ENCODE data around the gene CFAP58.

The CFAP58 gene

GRCh38 chr10:104353325-104354048 is at the start of gene CFAP58:
CFAP58 (plus strand) TSS chr10:104353833; CDS start chr10:104353898, 65 bp downstream.
- peak; percentile 91 for DNase-seq

GRCh38 chr10:104304356-104304745 is 49.3 kb upstream of the CFAP58 start:
- DNase-seq, result no peak

GRCh38 chr10:104304927-104305326 is 48.7 kb upstream of the CFAP58 start:
- DNase-seq, result no peak

DNA sequence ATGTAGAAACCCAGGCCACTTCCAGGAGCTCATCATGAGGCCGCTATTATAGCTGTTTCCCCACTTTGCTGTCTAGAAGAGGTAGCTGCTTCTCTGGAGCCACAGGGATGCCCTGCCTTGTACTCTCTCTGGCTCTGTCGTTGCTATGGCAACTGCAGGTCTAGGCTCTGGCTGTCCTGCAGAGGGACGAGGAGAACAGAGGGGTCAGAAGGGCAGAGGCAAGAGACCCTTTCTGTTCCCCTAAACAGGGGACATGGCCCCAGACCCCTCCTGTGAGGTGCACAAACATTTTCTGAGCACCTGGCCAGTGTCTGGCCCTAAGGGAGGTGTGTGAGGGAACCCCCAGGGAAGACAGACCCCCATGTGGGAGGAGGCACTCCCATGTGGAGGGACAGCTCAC is 46.7 kb upstream of the CFAP58 start:
- DNase-seq, result no peak

DNA sequence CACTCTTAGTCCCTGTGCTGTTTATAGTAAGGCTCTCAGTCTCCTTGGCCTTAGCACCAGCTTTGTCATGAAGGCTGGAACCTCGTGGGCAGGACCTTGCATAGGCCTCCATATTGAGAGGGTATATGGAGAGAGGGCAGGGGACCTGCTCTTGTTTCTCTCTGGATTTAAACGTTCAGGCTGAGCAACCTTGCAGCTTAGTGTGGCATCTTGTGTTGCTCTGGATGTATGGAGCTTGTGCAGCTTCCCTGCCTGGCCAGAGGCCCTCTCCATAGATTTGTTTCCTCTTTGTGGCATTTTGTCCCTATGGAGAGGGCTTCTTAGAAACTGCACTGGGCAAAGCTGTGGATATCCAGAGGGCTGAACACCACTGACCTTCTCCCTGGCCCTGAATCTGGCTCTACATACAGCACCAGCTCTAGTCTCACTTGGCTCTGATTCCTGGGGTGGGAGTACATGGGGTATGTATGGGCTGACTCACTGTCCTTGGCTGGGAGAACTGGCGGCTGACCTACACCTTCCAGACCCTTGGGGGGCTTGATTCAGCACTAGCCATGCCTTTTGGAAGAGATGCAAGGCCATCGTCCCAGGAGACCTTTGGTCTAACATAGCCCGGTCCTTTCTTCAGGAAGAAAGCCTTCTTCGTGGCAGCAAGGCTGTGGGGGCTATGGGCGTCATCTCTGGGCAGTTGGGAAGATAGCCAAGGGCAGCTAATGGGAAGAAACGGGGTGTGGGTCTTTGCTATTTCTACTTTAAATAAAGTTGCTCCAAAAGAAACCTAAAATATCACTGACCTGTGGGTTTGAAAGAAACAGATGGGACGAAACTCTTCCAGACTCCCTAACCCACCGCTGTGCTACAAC is 45.8 kb upstream of the CFAP58 start:
- DNase-seq, result no peak

GRCh38 chr10:104308439-104308903 is 45.2 kb upstream of the CFAP58 start:
- no peak for DNase-seq

GRCh38 chr10:104309980-104310978 is 43.4 kb upstream of the CFAP58 start:
- DNase-seq, result no peak

- no peak for DNase-seq
Measured at GRCh38 chr10:104311184-104311720, 42.4 kb upstream of the CFAP58 start.

GRCh38 chr10:104314591-104315485 is 38.8 kb upstream of the CFAP58 start:
- DNase-seq, result no peak

GRCh38 chr10:104315486-104315921 is 38.1 kb upstream of the CFAP58 start:
- no peak for DNase-seq

DNA sequence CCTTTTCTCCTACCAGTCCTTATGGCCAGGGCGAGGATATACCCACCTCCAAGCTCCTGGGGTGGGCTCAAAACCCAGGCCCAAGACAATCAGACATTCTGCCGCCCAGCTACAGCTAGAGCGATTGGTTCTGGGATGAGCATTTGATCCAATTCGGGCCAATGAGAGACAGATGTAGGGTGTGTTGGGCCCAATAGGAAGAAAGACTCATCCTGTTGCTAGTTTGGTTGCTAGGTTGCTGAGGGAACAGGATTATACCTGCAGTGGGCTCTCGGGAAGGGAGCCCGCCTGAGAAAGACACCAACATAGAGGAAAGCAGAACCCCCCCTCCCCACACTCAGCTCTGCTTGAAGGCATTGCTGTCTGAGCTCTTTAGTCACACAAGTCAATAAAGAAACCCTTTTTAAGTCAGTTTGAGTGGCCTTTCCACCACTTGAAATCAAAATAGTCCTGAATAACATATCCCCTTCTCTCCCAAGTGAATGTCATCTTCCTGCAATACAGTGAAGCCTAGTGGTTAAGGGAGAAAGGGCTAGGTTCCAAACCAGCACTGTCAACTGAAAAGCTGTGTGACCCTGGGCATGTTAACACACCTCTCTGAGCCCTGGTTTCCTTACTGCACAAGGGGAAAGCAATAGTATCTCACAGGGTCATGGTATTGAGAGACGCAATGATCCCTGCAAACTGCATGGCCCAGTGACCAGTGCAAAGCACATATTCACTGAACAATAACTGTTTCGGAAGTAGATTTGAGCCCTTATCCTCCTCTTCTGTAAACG is 37.1 kb upstream of the CFAP58 start:
- no peak for DNase-seq

GRCh38 chr10:104317269-104317710 is 36.3 kb upstream of the CFAP58 start:
- no peak for DNase-seq

GRCh38 chr10:104317726-104318299 is 35.8 kb upstream of the CFAP58 start:
- DNase-seq, result no peak

DNA sequence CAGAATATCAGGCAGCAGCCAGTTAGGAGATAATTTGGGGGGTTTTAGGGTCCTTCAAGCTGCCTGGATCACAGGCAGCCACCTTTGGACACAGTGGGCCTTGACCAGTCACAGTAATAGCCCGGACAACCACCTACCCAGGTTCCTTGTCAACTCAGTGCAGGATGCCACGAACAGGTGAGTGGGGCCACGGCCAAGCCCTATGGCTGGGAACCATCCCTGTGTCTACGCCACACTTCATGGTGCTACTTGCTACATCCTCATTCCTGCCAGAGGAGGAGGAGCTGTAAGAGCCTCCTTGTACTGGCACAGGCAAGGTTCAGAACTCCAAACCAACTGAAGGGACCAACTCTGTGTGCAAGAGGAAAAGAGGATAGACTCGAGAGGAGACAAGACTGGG is 35.3 kb upstream of the CFAP58 start:
- DNase-seq, result no peak

DNA sequence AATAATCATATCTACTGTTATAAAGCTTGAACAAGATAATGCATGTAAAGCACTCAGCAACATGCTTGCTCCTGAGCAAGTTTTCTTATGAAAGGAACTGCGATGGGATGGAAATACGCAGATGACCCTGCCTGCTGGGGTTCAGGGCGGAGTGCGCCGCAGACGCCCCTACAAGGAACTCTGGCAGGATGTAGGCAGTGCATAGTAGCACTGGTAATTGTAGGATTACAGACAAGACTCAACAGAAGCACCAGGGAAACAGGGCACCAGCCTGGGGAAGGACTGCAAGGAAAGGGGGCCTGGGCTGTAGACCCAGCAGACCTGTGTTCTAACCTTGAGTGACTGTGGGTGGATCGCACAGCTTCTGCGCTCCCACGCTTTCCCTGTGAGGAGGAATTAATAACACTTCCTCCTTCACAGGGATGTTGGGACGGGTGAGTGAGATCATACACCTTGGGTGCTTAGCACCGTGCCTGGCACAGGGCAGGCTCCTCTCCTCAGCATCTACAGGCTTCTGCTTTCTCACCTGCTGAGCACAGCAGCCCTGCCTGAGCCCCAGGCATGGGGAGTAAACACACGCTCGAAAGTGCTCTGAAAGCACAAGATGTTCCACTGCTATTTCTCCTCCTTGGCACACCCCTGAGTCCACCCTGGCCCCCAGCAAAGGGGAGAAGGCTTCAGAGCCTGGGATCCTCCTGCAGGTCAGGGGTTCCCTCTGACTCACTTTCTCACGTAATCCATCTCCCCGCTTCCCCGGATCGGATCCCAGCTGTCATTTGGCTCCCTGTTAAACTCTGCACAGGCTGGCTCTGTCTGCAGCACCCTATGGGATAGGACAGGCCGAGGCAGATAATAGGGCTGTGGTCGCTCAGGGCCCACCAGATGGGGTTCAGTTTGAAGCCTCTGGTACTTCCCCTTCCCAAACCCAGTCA is 34.6 kb upstream of the CFAP58 start:
- no peak for DNase-seq

GRCh38 chr10:104321226-104321625 is 32.4 kb upstream of the CFAP58 start:
- DNase-seq, result no peak

GRCh38 chr10:104321725-104322415 is 31.8 kb upstream of the CFAP58 start:
- no peak for DNase-seq

- no peak for DNase-seq
Measured at GRCh38 chr10:104322416-104322782, 31.2 kb upstream of the CFAP58 start.
